Measurements from ENCODE around the gene TRPC4AP.

- TF ChIP-seq ZNF70 (CRISPR knock-in tag; IDR thresholded peaks at IDR 0.05) (no peak), ZFP30 (CRISPR knock-in tag; IDR thresholded peaks at IDR 0.05) (no peak), BACH2 (CRISPR knock-in tag; IDR thresholded peaks at IDR 0.05; ENCODE audit: borderline replicate concordance) (no peak), RARB (CRISPR knock-in tag; IDR thresholded peaks at IDR 0.05) (no peak), PPARA (CRISPR knock-in tag; IDR thresholded peaks at IDR 0.05; ENCODE audit: borderline replicate concordance) (no peak), CREB5 (CRISPR knock-in tag; IDR thresholded peaks at IDR 0.05; ENCODE audit: low read depth) (no peak), TCF4 (CRISPR knock-in tag; IDR thresholded peaks at IDR 0.05; ENCODE audit: borderline replicate concordance) (no peak), ARNTL (CRISPR knock-in tag; IDR thresholded peaks at IDR 0.05; ENCODE audit: borderline replicate concordance, low read depth) (no peak), ZFP3 (CRISPR knock-in tag; IDR thresholded peaks at IDR 0.05) (no peak), ZNF8 (CRISPR knock-in tag; IDR thresholded peaks at IDR 0.05) (no peak)
- TF ChIP-seq, protein P1, sequence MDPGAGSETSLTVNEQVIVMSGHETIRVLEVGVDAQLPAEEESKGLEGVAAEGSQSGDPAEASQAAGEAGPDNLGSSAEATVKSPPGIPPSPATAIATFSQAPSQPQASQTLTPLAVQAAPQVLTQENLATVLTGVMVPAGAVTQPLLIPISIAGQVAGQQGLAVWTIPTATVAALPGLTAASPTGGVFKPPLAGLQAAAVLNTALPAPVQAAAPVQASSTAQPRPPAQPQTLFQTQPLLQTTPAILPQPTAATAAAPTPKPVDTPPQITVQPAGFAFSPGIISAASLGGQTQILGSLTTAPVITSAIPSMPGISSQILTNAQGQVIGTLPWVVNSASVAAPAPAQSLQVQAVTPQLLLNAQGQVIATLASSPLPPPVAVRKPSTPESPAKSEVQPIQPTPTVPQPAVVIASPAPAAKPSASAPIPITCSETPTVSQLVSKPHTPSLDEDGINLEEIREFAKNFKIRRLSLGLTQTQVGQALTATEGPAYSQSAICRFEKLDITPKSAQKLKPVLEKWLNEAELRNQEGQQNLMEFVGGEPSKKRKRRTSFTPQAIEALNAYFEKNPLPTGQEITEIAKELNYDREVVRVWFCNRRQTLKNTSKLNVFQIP (CRISPR knock-in tag; IDR thresholded peaks at IDR 0.05; ENCODE audit: borderline replicate concordance, low read depth) = no peak
These were observed 73.8 kb downstream of the TRPC4AP start for GRCh38 chr20:35018590-35019371.
